ENCODE data around the gene ENDOD1. TPM values are rescaled to one million over a fixed set of nuclear protein-coding genes. Genes with fewer than 3 reads are reported as not detected.

ENDOD1 gene
- total and polyA plus RNA-seq, 9 donors, result 18.9 to 60.8 (median 34.3) TPM

DNA sequence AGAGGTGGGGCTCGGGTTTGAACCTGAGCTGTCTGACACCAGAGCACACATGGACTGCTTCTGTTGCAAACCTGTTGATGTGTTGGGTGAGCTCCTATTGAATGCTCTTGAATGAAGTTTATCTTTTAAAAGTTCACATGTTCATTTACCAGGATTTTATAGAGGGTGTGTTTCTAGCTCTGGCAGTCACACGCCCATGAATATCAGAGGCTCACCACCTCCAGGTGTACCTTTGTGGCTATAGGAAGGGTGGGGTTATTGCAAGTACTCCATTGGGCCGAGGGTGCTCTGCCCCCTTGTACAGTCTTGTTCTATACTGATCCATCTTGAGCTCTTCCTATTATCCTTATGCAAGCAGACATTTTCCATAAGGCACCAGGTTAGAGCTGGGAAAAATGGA lies 9.2 kb downstream of the ENDOD1 start:
- no peaks in the 10 kb centered on the region for H3K27me3 ChIP-seq
- intact Hi-C loops (cut with DNase I), result loop anchor here in 2 of 4 donors (10.0 kb wide), 1 partner anchor 46 kb away; no protein-coding TSS in a partner anchor
- no peak overlapping the region for H3K4me3 ChIP-seq
- no peak overlapping the region for H3K27ac ChIP-seq
- WGBS, 3 donors, result 90 to 97% (median 95%) methylated on average over 3 of the region's 3 CpGs
- no peak for DNase-seq
- H3K9me3 ChIP-seq, result no peaks in the 10 kb centered on the region
- peaks cover 3% of the 10 kb centered on the region for H3K4me1 ChIP-seq (ENCODE audit: insufficient read depth)
- TF ChIP-seq POLR2A (IDR thresholded peaks at IDR 0.05) (no peak), EP300 (IDR thresholded peaks at IDR 0.05) (no peak)
- TF ChIP-seq, protein P1, sequence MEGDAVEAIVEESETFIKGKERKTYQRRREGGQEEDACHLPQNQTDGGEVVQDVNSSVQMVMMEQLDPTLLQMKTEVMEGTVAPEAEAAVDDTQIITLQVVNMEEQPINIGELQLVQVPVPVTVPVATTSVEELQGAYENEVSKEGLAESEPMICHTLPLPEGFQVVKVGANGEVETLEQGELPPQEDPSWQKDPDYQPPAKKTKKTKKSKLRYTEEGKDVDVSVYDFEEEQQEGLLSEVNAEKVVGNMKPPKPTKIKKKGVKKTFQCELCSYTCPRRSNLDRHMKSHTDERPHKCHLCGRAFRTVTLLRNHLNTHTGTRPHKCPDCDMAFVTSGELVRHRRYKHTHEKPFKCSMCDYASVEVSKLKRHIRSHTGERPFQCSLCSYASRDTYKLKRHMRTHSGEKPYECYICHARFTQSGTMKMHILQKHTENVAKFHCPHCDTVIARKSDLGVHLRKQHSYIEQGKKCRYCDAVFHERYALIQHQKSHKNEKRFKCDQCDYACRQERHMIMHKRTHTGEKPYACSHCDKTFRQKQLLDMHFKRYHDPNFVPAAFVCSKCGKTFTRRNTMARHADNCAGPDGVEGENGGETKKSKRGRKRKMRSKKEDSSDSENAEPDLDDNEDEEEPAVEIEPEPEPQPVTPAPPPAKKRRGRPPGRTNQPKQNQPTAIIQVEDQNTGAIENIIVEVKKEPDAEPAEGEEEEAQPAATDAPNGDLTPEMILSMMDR (IDR thresholded peaks at IDR 0.05), result no peak
- no peaks in the 10 kb centered on the region for H3K36me3 ChIP-seq

DNA sequence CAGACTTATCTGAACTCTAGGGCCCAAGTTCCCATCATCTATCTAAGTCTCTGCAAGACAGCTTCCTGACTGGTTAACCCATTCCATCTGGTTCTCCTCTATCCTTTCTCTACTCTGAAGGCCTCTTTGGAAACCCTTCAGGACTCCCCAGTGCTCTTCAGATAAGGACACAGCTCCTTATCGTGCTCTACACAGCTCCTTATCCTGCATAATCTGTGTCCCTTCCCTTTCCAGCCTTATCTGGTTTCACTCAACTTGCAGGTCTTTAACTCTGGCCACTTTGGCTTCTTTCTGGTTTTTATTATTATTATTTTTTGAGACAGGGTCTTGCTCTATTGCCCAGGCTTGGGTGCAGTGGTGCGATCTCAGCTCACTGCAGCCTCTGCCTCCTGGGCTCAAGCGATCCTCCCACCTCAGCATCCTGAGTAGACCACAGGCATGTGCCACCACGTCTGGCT lies 10.6 kb downstream of the ENDOD1 start:
- TF ChIP-seq POLR2A (IDR thresholded peaks at IDR 0.05), result no peak
- TF ChIP-seq EP300 (IDR thresholded peaks at IDR 0.05), result no peak
- TF ChIP-seq, protein P1 (IDR thresholded peaks at IDR 0.05), result no peak
- Histone ChIP-seq H3K4me1 (ENCODE audit: insufficient read depth) (peaks cover 3% of the 10 kb centered on the region), H3K27ac (no peak overlapping the region), H3K36me3 (no peaks in the 10 kb centered on the region), H3K4me3 (no peak overlapping the region), H3K9me3 (no peaks in the 10 kb centered on the region), H3K27me3 (no peaks in the 10 kb centered on the region)
- 93 to 96% (median 95%) methylated on average over 4 of the region's 4 CpGs for WGBS, 3 donors
- no peak for DNase-seq
- intact Hi-C loops (cut with DNase I), result no loop called here

DNA sequence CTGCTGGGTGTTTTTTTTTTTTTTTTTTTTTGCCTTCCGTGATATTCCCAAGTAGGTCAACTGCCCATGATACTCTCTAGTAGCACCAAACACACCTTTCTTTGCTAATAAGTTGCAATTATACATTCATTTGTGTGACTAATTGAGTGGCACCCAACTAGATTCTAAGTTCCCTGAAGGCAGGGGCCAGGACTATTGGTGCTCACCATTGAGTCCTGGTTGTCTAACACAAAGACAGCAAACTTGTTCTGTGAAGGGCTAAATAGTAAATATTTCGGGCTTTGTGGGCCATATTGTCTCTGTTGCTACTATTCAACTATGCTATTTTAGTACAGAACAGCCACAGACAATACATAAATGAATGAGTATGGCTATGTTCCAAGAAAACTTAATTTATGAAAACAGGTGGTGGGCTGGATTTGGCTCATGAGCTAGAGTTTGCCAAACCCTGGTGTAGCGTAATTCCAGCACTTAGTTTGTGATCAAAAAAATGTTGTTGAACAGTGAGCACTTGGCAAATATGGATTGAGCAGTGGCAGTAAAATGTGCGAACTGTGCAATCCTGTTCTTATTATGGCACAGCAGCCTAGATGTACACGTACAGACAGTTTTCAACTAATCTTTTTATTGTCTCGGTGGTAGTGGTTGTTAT lies 11.3 kb downstream of the ENDOD1 start:
- no peak for DNase-seq
- Histone ChIP-seq H3K4me1 (ENCODE audit: insufficient read depth) (peaks cover 3% of the 10 kb centered on the region), H3K36me3 (no peaks in the 10 kb centered on the region), H3K27ac (no peak overlapping the region), H3K9me3 (no peaks in the 10 kb centered on the region), H3K27me3 (no peaks in the 10 kb centered on the region), H3K4me3 (no peak overlapping the region)
- intact Hi-C loops (cut with DNase I), result no loop called here
- WGBS, 3 donors, result 55 to 79% (median 71%) methylated on average over 6 of the region's 6 CpGs
- TF ChIP-seq POLR2A (IDR thresholded peaks at IDR 0.05) (no peak), EP300 (IDR thresholded peaks at IDR 0.05) (no peak)
- TF ChIP-seq, protein P1 (IDR thresholded peaks at IDR 0.05), result no peak

DNA sequence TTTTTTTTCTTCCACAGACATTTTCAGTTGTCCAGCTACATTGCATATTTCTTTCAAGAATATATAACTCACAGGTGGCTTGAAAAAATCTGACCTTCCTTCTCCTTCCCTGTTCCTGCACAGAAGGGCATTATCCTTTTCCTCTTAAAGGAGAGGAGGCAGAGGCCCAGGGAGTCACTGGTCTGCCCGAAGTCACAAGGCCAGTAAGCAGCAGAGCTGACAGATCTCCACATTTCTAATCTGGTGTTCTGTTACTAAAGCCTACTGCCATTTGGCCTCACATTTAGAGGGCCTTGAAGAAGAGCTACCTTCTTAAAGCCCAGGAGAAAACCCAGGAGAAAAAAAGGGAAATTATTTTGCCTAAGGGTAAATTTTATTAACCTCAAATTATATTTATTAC lies 12.3 kb downstream of the ENDOD1 start:
- no peak for DNase-seq
- no peaks in the 10 kb centered on the region for H3K9me3 ChIP-seq
- intact Hi-C loops (cut with DNase I), result no loop called here
- whole genome bisulfite sequencing, 3 donors, result 75 to 81% (median 77%) methylated on average over 1 of the region's 1 CpG
- peaks cover 3% of the 10 kb centered on the region for H3K4me1 ChIP-seq (ENCODE audit: insufficient read depth)
- H3K4me3 ChIP-seq, result no peak overlapping the region
- TF ChIP-seq POLR2A (IDR thresholded peaks at IDR 0.05) (no peak), EP300 (IDR thresholded peaks at IDR 0.05) (no peak)
- TF ChIP-seq, protein P1 (IDR thresholded peaks at IDR 0.05), result no peak
- H3K36me3 ChIP-seq, result no peaks in the 10 kb centered on the region
- no peaks in the 10 kb centered on the region for H3K27me3 ChIP-seq
- no peak overlapping the region for H3K27ac ChIP-seq
